H7 (cell line): Measurements from ENCODE around the gene PLXDC1. TPM values are rescaled to one million over a fixed set of nuclear protein-coding genes. Genes with fewer than 3 reads are reported as not detected.

Experiments used
- DNase-seq: peaks from one replicate; pipeline ENCODE4 v3.0.0; 2012
- H3K27me3 ChIP-seq: 2 replicates; pipeline ENCODE4 v1.6.0; 2011; ENCODE audit warnings: mild to moderate bottlenecking, low read length; ENCODE audit not compliant: control insufficient read depth, insufficient read depth
- H3K36me3 ChIP-seq: replicated peaks from 2 replicates; pipeline ENCODE4 v1.5.1; 2011; ENCODE audit warnings: low read length; ENCODE audit not compliant: control insufficient read depth, insufficient read depth
- H3K4me3 ChIP-seq: 2 replicates; pipeline ENCODE4 v1.5.1; 2011; ENCODE audit warnings: low read depth, mild to moderate bottlenecking, control low read depth, low read length, moderate library complexity; ENCODE audit not compliant: insufficient read depth
- total RNA-seq: library from RNA; depleted of rRNA; stranded (reverse); fragments of >200 nt; shearing (Covaris generic); gene quantifications from 2 replicates; pipeline ENCODE4 v1.2.3, GENCODE V29; 2014

The PLXDC1 gene
- total RNA-seq, 1 experiment from 2014 or later: 0.38 TPM

DNA sequence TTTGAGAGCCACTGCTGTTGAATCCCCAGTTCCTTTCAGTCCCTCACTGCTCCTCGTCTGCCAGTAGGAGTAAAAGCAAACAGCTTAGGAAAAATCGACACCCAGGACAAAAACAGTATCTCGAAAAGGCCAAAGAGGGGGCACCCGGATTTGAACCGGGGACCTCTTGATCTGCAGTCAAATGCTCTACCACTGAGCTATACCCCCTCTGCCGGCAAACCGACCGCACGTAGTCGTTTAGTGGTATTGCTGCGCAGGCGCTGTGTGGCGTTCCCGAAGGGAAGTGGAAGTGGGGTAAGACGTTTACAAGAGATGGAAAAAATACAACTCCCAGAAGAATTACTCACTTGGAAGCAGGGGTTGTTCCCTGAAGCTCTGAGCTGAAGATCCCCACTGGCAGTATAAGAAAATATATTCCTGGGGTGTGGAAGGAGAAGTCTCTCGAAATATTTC, 2.2 kb upstream of the PLXDC1 start:
- Histone ChIP-seq H3K4me3 (peak overlapping the region; percentile 92), H3K27me3 (peaks cover 30% of the 10 kb centered on the region), H3K36me3 (no peaks in the 10 kb centered on the region)
- DNase-seq: peak; percentile 76

DNA sequence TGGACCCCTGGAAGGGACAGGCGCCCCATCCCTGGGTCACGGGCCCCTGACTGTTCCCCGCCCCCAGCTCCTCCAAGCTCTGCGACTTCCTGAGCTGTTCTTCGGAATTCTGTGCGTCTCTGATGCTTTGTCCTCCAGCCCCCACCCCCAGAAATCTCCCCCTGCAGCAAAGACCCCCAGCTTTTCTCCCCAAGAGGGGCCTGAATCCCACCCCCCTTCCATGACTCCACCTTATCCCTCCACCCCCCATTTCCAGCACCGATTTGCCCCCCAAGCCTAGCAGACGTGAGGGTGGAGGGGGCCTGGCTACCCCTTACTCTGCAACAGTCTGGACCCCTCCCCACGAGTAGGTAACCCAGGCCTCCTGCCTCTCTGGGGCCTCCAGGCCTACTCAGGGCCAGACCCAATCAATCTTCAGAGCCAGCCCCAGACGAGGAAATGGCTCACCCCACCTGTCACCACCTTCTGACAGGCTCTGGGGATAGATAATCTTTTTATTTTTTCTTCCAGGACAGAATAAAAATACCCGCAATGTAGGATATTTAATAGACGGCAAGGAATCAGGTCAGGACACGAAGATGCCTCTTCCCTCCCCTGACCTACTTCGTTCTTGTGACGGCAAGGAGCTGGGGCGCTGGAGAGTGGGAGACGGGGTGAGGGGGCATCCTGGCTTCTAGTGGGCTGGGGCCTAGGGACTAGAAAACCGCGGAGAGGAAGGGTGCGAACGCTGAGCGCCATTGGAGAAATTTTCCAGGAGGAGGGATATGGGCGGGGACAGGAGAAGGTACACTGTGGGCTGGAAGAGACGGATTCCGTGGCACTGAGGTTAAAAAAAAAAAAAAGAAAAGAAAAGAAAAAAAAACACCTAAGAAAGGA, 744 bp upstream of the PLXDC1 start:
- H3K36me3 ChIP-seq: no peaks in the 10 kb centered on the region
- H3K27me3 ChIP-seq: peaks cover 30% of the 10 kb centered on the region
- H3K4me3 ChIP-seq: peak overlapping the region; percentile 58
- DNase-seq: peak; percentile 65

- DNase-seq: peak; percentile 61
- peak overlapping the region; percentile 58 for H3K4me3 ChIP-seq
Measured at GRCh38 chr17:39150795-39151149, 665 bp downstream of the PLXDC1 start.

DNA sequence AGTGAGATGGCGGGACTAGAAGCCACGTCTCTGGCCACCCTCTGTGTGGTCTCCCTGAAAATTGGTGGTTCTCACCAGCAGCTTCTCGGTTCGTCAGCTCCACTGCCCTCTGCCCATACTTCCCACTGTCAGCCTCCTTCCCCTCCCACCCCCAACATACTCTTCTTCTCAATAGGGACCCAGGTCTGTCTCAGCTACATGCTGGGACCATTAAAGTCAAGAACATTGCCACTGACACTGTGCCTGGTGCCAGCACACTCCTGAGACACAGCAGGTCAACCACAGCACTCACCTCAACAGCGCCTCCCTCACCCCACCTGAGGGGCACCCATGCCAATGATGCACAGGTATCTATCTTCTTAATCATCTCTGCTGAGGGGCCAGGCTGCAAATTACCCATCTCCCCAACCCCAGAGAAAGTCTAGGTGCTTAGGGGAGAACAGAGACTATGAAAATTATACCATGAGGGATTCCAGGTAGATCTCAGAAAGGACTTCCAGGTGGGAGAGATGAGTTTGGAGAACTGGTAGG, 1.3 kb downstream of the PLXDC1 start:
- Histone ChIP-seq H3K27me3 (peaks cover 30% of the 10 kb centered on the region), H3K4me3 (no peak overlapping the region; the same call in 1 of the 2 replicates), H3K36me3 (no peaks in the 10 kb centered on the region)
- no peak for DNase-seq

More at GRCh38 chr17:39150795-39151149, 665 bp downstream of the PLXDC1 start:
- Histone ChIP-seq H3K36me3 (no peaks in the 10 kb centered on the region), H3K27me3 (peaks cover 30% of the 10 kb centered on the region)

DNA sequence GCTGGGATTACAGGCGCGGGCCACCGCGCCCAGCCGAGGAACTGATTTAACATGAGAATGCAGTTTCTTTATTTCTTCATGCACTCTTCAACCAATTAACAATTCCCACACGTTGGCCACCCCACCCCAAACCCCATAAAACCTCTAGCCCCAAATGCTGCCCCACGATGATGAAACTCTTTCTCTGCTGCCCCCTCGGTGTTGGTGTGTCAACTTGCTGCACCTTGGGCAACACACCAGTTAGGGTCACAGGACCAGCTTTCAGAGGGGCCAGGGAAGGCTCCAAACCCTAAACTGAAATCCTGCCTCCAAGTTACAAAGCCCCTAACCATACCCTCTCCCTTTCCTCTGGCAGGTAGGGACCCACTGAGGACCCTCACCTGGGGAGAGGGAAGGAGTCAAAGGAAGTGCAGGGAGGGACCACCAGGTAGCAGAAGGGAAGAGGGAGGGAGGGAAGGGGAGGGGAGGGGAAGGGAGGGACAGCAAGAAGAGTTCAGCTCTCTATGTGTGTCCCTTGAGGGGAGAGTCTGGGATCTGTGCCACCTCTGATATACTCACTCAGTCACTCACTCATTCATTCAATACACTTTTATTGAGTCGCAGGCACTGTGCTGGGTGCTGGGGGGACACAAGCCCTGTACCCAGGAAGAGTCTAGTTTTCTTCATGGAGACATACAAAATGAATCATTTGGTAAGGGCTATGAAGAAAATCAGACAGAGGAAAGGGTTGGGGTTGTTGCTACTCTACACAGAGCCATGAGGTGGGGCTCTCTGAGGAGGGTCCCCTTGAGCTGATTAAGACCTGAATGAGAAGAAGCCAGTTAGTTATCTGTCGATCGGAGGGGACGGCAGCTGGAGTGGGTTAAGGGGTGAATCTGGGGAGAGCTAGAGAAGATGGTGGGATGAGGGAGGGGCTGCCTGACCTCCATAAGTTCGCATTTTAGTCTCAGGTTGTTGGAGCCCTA, 3.9 kb downstream of the PLXDC1 start:
- no peak overlapping the region for H3K4me3 ChIP-seq
- no peaks in the 10 kb centered on the region for H3K36me3 ChIP-seq
- peak; percentile 54 for DNase-seq
- H3K27me3 ChIP-seq: peaks cover 30% of the 10 kb centered on the region

DNA sequence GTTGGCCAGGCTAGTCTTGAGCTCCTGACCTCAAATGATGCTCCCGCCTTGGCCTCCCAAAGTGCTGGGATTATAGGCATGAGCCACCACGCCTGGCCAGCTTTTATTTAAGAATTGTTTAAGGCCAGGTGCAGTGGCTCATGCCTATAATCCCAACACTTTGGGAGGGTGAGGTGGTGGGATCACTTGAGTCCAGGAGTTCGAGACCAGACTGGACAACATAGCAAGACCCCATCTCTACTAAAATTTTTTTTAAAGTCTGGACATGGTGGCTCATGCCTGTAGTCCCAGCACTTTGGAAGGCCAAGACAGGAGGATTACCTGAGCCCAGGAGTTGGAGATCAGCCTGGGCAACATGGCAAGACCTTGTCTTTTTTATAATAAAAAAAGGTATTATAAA, 5.2 kb downstream of the PLXDC1 start:
- Histone ChIP-seq H3K27me3 (peaks cover 21% of the 10 kb centered on the region), H3K36me3 (no peaks in the 10 kb centered on the region), H3K4me3 (no peak overlapping the region)
- DNase-seq: no peak

- no peaks in the 10 kb centered on the region for H3K36me3 ChIP-seq
- DNase-seq: peak; percentile 30
- H3K4me3 ChIP-seq: no peak overlapping the region
- H3K27me3 ChIP-seq: peaks cover 9% of the 10 kb centered on the region
Measured at GRCh38 chr17:39145143-39145542, 6.3 kb downstream of the PLXDC1 start.

DNA sequence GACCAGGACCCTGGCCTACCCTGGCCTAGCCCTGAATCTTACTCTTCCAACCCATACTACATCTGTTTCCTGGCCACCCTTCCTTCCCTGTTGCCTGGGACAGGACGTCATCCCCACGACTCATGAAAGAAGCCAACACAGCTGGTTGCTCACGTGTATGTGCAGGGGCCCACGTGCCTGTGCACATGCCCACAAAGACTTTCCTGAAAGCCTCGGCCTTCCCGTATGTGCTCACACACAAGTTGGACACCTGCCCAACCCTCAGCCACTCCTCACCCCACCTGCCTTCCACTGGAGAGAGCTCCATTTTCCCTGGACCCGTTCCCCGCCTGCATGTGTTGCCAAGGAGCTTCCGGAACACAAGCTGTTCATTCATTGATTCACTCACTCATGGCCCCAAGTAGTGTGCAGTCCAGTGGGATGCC, 7.0 kb downstream of the PLXDC1 start:
- Histone ChIP-seq H3K36me3 (no peaks in the 10 kb centered on the region), H3K27me3 (peaks cover 4% of the 10 kb centered on the region), H3K4me3 (no peak overlapping the region)
- peak; percentile 20 for DNase-seq

GRCh38 chr17:39143552-39144093, 7.8 kb downstream of the PLXDC1 start:
- H3K4me3 ChIP-seq: no peak overlapping the region
- no peaks in the 10 kb centered on the region for H3K27me3 ChIP-seq
- no peaks in the 10 kb centered on the region for H3K36me3 ChIP-seq
- no peak for DNase-seq

DNA sequence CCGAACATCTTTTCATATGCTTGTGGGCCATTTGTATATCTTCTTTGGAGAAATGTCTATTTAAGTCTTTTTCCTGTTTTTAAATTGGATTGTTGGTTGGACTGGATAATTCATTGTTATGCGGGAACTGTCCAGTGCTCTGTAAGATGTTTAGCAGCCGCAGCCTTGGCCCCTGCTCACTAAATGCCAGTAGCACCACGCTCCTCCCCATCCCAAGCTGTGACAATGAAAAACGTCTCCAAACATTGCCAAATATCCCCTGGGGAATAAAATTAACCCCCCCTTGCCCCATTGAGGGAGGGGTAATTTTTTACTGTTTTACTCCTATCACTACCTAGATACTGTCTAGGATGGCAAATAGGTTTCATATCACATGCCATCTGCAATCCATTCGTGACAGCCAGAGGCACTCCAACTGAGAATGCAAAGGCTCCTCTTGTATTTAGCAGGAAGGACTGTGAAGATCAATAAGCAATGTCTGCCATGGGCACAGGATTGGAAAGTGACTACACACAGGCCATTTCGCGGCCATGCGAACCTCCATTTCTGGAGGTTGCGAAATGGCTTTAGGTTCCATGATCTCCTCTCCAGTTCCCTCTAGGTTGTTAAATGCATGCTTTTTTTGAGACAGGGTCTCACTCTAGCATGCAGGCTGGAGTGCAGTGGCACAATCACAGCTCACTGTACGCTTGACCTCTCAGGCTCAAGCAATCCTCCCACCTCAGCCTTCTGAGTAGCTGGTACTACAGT, 9.3 kb downstream of the PLXDC1 start:
- H3K27me3 ChIP-seq: no peaks in the 10 kb centered on the region
- H3K4me3 ChIP-seq: no peak overlapping the region
- DNase-seq: no peak
- no peaks in the 10 kb centered on the region for H3K36me3 ChIP-seq

DNA sequence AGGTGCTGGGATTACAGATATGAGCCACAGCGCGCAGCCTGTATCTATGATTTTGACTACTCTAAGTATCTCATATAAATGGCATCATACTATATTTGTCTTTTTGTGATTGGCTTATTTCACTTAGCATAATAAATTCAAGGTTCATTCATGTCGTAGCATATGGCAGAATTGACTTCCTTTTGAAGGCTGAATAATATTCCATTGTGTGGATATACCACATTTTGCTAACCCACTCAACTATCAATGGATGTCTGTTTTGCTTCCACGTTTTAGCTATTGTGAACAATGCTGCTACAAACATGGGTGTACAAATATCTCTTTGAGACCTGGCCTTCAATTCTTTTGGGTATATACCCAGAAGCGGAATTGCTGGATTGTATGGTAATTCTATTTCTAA, 10.1 kb downstream of the PLXDC1 start:
- Histone ChIP-seq H3K27me3 (no peaks in the 10 kb centered on the region), H3K36me3 (no peaks in the 10 kb centered on the region), H3K4me3 (no peak overlapping the region)
- DNase-seq: no peak

GRCh38 chr17:39139561-39139960, 11.9 kb downstream of the PLXDC1 start:
- Histone ChIP-seq H3K27me3 (no peaks in the 10 kb centered on the region), H3K4me3 (no peak overlapping the region), H3K36me3 (no peaks in the 10 kb centered on the region)
- DNase-seq: no peak

GRCh38 chr17:39139161-39139511, 12.3 kb downstream of the PLXDC1 start:
- H3K4me3 ChIP-seq: no peak overlapping the region
- H3K27me3 ChIP-seq: no peaks in the 10 kb centered on the region
- no peak for DNase-seq
- no peaks in the 10 kb centered on the region for H3K36me3 ChIP-seq
